Neural cell (in vitro differentiated cells): ENCODE measurements around the gene UNC13B. TPM values are rescaled to one million over a fixed set of nuclear protein-coding genes. Genes with fewer than 3 reads are reported as not detected.

ENCODE experiments used
- H2AFZ ChIP-seq: fragments of 200-600, 300-800 bp; sonication (generic), shearing (Covaris generic); 2 replicates; pipeline ENCODE4 v1.6.0; 2014; ENCODE audit warnings: low read depth, mild to moderate bottlenecking, antibody characterized with exemption, low read length, moderate library complexity
- H3F3A ChIP-seq: fragments of 200-600 bp; shearing (Covaris generic); 2 replicates; pipeline ENCODE4 v1.6.1; 2016; ENCODE audit warnings: mild to moderate bottlenecking, moderate library complexity, mixed read lengths, antibody characterized with exemption, low read length; ENCODE audit not compliant: insufficient read depth, poor library complexity, severe bottlenecking
- H3K27ac ChIP-seq: fragments of 200-600, 300-800 bp; sonication (generic), shearing (Covaris generic); 2 replicates; pipeline ENCODE4 v1.5.1; 2014; ENCODE audit warnings: mild to moderate bottlenecking, low read length, moderate library complexity
- H3K27me3 ChIP-seq: fragments of 300-800, 200-600 bp; sonication (generic), shearing (Covaris generic); 2 replicates; pipeline ENCODE4 v1.6.0; 2014; ENCODE audit warnings: mild to moderate bottlenecking, low read depth, low read length, moderate library complexity; ENCODE audit not compliant: insufficient read depth
- H3K36me3 ChIP-seq: fragments of 300-800, 200-600 bp; sonication (generic), shearing (Covaris generic); 2 replicates; pipeline ENCODE4 v1.5.1; 2014; ENCODE audit warnings: mild to moderate bottlenecking, antibody characterized with exemption, low read length, moderate library complexity; ENCODE audit not compliant: insufficient read depth
- H3K4me2 ChIP-seq: fragments of 300-800, 200-600 bp; sonication (generic), shearing (Covaris generic); 2 replicates; pipeline ENCODE4 v1.6.0; 2014; ENCODE audit warnings: mild to moderate bottlenecking, low read length
- H3K4me3 ChIP-seq: fragments of 300-800, 200-600 bp; sonication (generic), shearing (Covaris generic); 2 replicates; pipeline ENCODE4 v1.5.1; 2014; ENCODE audit warnings: mild to moderate bottlenecking, low read length, moderate library complexity
- H3K79me2 ChIP-seq: fragments of 200-600 bp; shearing (Covaris generic); replicated peaks from 2 replicates; pipeline ENCODE4 v1.6.0; 2014; ENCODE audit warnings: mild to moderate bottlenecking, low read length, moderate library complexity; ENCODE audit not compliant: insufficient read depth
- H3K9ac ChIP-seq: fragments of 300-800, 200-600 bp; sonication (generic), shearing (Covaris generic); 2 replicates; pipeline ENCODE4 v1.6.1; 2016; ENCODE audit warnings: mild to moderate bottlenecking, low read length, mixed read lengths
- H3K9me2 ChIP-seq: fragments of 200-600 bp; shearing (Covaris generic); 2 replicates; pipeline ENCODE4 v1.6.1; 2016; ENCODE audit warnings: mild to moderate bottlenecking, low read length, mixed read lengths; ENCODE audit not compliant: insufficient read depth
- H3K9me3 ChIP-seq: fragments of 200-600, 300-800 bp; sonication (generic), shearing (Covaris generic); 2 replicates; pipeline ENCODE4 v1.6.1; 2016; ENCODE audit warnings: mild to moderate bottlenecking, mixed run types, low read length, moderate library complexity, mixed read lengths
- H4K20me1 ChIP-seq: fragments of 200-600 bp; shearing (Covaris generic); 2 replicates; pipeline ENCODE4 v1.6.1; 2016; ENCODE audit warnings: mild to moderate bottlenecking, mixed run types; ENCODE audit not compliant: insufficient read depth
- CTCF ChIP-seq: fragments of 450-650 bp; IDR thresholded peaks from 2 replicates; pipeline ENCODE4 v1.5.1; 2014; ENCODE audit warnings: antibody characterized with exemption, mild to moderate bottlenecking, moderate library complexity; ENCODE audit not compliant: poor library complexity, severe bottlenecking
- EP300 ChIP-seq: fragments of 450-650 bp; conservative IDR thresholded peaks from 2 replicates; pipeline ENCODE4 v1.6.1; 2014; ENCODE audit warnings: antibody characterized with exemption, mild to moderate bottlenecking, moderate library complexity; ENCODE audit not compliant: poor library complexity, severe bottlenecking
- EZH2 ChIP-seq: fragments of 200-600, 300-800 bp; shearing (Covaris generic), sonication (generic); IDR thresholded peaks from 2 replicates; pipeline ENCODE4 v1.6.1; 2014; ENCODE audit warnings: antibody characterized with exemption, low read length, borderline replicate concordance, mild to moderate bottlenecking; ENCODE audit not compliant: insufficient read depth, poor library complexity, severe bottlenecking
- MXI1 ChIP-seq: fragments of 450-650 bp; conservative IDR thresholded peaks from 2 replicates; pipeline ENCODE4 v1.6.1; 2014; ENCODE audit warnings: antibody characterized with exemption, mild to moderate bottlenecking; ENCODE audit not compliant: poor library complexity, severe bottlenecking
- POLR2AphosphoS5 ChIP-seq: IDR thresholded peaks from 2 replicates; pipeline ENCODE4 v1.6.1; 2012
- RAD21 ChIP-seq: fragments of 450-650 bp; conservative IDR thresholded peaks from 2 replicates; pipeline ENCODE4 v1.6.1; 2014; ENCODE audit warnings: antibody characterized with exemption, mild to moderate bottlenecking, moderate library complexity
- SMC3 ChIP-seq: fragments of 450-650 bp; conservative IDR thresholded peaks from 2 replicates; pipeline ENCODE4 v1.6.1; 2014; ENCODE audit warnings: antibody characterized with exemption, mild to moderate bottlenecking, moderate library complexity; ENCODE audit not compliant: poor library complexity
- TAF1 ChIP-seq: IDR thresholded peaks from 2 replicates; pipeline ENCODE4 v1.6.1; 2012; ENCODE audit warnings: low read depth
- polyA plus RNA-seq: library from polyadenylated mRNA; depleted of rRNA; stranded (reverse); fragments of >200 nt; gene quantifications from 2 replicates; pipeline ENCODE4 v1.2.3, GENCODE V29; 2014
- TF ChIP-seq, protein P1 (sequence below): IDR thresholded peaks from 2 replicates; pipeline ENCODE4 v1.6.1; 2012; ENCODE audit warnings: borderline replicate concordance

The UNC13B gene
- polyA plus RNA-seq, 1 donor from 2014 or later, result 37.2 TPM

- Histone ChIP-seq H3K9me2 (no peaks in the 10 kb centered on the region), H3K79me2 (no peaks in the 10 kb centered on the region), H4K20me1 (no peaks in the 10 kb centered on the region), H3K27me3 (no peaks in the 10 kb centered on the region), H3K4me3 (peak overlapping the region; percentile 27), H3K4me2 (no peak overlapping the region), H3F3A (no peaks in the 10 kb centered on the region), H2AFZ (no peak overlapping the region), H3K9ac (no peak overlapping the region), H3K36me3 (no peaks in the 10 kb centered on the region), H3K27ac (no peak overlapping the region), H3K9me3 (no peaks in the 10 kb centered on the region)
- TF ChIP-seq EZH2 (no peak), RAD21 (no peak), MXI1 (no peak), POLR2AphosphoS5 (no peak), TAF1 (no peak), SMC3 (no peak), EP300 (no peak), CTCF (no peak)
- TF ChIP-seq, protein P1, sequence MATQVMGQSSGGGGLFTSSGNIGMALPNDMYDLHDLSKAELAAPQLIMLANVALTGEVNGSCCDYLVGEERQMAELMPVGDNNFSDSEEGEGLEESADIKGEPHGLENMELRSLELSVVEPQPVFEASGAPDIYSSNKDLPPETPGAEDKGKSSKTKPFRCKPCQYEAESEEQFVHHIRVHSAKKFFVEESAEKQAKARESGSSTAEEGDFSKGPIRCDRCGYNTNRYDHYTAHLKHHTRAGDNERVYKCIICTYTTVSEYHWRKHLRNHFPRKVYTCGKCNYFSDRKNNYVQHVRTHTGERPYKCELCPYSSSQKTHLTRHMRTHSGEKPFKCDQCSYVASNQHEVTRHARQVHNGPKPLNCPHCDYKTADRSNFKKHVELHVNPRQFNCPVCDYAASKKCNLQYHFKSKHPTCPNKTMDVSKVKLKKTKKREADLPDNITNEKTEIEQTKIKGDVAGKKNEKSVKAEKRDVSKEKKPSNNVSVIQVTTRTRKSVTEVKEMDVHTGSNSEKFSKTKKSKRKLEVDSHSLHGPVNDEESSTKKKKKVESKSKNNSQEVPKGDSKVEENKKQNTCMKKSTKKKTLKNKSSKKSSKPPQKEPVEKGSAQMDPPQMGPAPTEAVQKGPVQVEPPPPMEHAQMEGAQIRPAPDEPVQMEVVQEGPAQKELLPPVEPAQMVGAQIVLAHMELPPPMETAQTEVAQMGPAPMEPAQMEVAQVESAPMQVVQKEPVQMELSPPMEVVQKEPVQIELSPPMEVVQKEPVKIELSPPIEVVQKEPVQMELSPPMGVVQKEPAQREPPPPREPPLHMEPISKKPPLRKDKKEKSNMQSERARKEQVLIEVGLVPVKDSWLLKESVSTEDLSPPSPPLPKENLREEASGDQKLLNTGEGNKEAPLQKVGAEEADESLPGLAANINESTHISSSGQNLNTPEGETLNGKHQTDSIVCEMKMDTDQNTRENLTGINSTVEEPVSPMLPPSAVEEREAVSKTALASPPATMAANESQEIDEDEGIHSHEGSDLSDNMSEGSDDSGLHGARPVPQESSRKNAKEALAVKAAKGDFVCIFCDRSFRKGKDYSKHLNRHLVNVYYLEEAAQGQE, result no peak
These were observed 180.6 kb downstream of the UNC13B start for GRCh38 chr9:35342221-35342958.

DNA sequence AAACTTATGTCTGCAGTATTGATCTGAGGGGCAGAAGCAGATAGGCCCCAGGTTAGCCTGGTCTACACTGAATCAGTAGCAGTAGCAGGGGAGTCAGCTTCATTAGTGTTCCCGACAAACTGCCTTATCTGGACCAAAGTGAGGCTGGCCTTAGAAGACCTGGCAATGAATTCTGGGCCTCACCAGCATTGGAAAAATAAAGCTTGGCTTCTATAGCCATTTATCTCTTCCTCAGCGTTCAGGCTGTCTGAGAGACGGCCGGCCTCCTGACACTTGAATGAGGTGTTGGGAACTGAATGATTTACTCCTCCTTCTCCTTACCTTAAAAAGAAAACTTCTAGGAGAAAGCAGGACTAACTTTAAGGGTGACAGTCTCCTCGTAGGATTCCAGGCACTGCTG, 186.3 kb downstream of the UNC13B start:
- Histone ChIP-seq H3K27ac (no peak overlapping the region), H2AFZ (no peak overlapping the region), H3K9me3 (no peaks in the 10 kb centered on the region), H3K79me2 (no peaks in the 10 kb centered on the region), H3K9ac (no peak overlapping the region), H3K4me3 (no peak overlapping the region), H4K20me1 (no peaks in the 10 kb centered on the region), H3K27me3 (no peaks in the 10 kb centered on the region), H3K9me2 (no peaks in the 10 kb centered on the region), H3K4me2 (no peak overlapping the region), H3K36me3 (no peaks in the 10 kb centered on the region), H3F3A (no peaks in the 10 kb centered on the region)
- TF ChIP-seq MXI1 (no peak), SMC3 (no peak), RAD21 (no peak), EZH2 (no peak), TAF1 (no peak), CTCF (no peak), POLR2AphosphoS5 (no peak), EP300 (no peak)
- TF ChIP-seq, protein P1, result no peak
